Suprapubic skin (tissue), 3 donors: Measurements from ENCODE around the gene PPP1R2.

ENCODE experiments used
- CTCF ChIP-seq, 2 donors: fragments of 200-600 bp in 1 of 2; fragments of 450-650 bp in 1 of 2; sonication (generic) in 1 of 2; IDR thresholded peaks; one replicate each; pipeline ENCODE4 v1.5.1; 2016 to 2019; ENCODE audit warnings: antibody characterized with exemption in 2 of 2, mild to moderate bottlenecking in 1 of 2, moderate library complexity in 1 of 2
- POLR2AphosphoS5 ChIP-seq, 3 donors: sonication (generic); formaldehyde crosslinking; IDR thresholded peaks; one replicate each; pipeline ENCODE4 v1.6.1; 2017; ENCODE audit warnings: antibody characterized with exemption in 3 of 3

- TF ChIP-seq CTCF (IDR thresholded peaks at IDR 0.05), result no peak
- no peak for TF ChIP-seq POLR2AphosphoS5 (IDR thresholded peaks at IDR 0.05)
Measured at GRCh38 chr3:195526492-195526891, 16.6 kb downstream of the PPP1R2 start.
